Inflammatory macrophage treated with lipopolysaccharide for 1 hour (primary cell): ENCODE results near the gene DYNC1I1.

ENCODE experiments used
- DNase-seq, 2 donors: peaks; one replicate each; pipeline ENCODE4 v3.0.0-alpha.2; 2020 to 2022

The DYNC1I1 gene

GRCh38 chr7:95772298-95772770 lies at the start of gene DYNC1I1:
Gene DYNC1I1, plus strand, starts transcription at chr7:95772554. Its CDS starts 32,176 bp downstream, at chr7:95804730.
- peak; percentile 61 to 71 for DNase-seq

DNA sequence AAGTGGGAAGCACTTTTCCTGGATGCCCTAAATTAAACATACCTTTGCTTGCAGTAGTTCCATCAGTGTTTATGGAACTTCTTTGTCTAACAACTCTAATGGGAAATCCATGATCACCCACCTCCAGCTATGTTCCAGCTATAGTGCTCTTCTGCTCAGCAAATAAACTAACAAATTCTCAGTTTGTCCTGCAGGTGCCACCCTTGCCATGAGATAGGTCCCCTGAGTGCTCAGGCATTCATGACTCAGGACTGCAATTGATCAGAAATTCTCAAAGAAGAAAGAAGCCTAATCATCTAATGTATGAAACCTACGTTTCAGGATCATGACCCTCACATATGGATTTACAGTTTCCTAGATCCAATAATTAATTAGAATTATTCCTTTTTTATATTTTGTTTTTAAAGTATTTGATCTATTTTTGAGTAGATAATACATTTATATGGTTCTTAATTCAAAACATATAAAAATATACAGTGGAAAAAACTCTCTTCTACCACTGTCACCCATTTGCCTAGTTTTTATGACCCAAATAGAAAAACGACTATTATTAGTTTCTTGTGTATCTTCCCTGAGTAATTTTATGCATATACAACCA lies 48.7 kb upstream of the DYNC1I1 start:
- DNase-seq: peak; percentile 11 to 12

DNA sequence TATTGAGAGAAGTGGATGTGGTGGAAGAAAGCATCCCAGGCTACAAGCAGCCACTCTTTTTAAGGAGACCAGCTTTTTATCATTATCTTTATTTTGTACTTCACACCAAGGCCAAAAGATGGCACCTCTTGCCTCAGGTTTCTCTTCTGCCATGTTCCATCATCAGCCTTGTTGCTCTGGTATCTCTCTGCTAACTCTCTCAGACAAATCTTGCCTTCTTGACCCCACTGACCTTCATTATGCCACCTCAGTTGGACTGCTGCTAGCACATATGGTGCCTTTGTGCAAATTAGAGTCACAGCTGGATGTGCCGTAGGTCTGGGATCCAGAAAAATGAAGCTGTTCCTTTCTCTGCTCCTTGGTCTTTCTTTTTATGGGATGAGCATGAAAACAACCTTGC lies 47.1 kb upstream of the DYNC1I1 start:
- DNase-seq: no peak

- no peak for DNase-seq
These were observed 41.7 kb upstream of the DYNC1I1 start for GRCh38 chr7:95730493-95731280.

- DNase-seq: no peak
These were observed 35.7 kb upstream of the DYNC1I1 start for GRCh38 chr7:95736635-95737034.

GRCh38 chr7:95737828-95738505 lies 34.4 kb upstream of the DYNC1I1 start:
- no peak for DNase-seq

DNA sequence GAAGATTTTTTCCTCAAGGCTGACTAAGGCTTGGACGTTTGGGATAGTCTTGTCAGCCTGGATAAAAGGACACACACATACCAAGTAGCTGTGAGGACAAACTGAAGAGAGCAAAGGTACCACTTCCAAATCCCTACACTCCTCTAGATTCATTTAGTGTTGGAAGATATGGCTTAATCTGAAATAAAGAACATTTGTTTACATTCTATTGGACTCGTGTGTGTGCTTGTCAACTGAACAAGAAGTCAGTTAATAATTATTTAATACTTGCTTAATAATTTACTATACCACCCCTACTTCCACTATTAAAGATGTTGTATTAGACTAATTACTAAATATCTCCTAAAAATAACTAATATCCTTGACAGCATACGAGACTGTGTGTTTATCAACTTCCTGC lies 23.3 kb upstream of the DYNC1I1 start:
- no peak for DNase-seq

- DNase-seq: no peak
These were observed 22.8 kb upstream of the DYNC1I1 start for GRCh38 chr7:95749515-95749914.

GRCh38 chr7:95753440-95753839 lies 18.9 kb upstream of the DYNC1I1 start:
- no peak for DNase-seq

DNA sequence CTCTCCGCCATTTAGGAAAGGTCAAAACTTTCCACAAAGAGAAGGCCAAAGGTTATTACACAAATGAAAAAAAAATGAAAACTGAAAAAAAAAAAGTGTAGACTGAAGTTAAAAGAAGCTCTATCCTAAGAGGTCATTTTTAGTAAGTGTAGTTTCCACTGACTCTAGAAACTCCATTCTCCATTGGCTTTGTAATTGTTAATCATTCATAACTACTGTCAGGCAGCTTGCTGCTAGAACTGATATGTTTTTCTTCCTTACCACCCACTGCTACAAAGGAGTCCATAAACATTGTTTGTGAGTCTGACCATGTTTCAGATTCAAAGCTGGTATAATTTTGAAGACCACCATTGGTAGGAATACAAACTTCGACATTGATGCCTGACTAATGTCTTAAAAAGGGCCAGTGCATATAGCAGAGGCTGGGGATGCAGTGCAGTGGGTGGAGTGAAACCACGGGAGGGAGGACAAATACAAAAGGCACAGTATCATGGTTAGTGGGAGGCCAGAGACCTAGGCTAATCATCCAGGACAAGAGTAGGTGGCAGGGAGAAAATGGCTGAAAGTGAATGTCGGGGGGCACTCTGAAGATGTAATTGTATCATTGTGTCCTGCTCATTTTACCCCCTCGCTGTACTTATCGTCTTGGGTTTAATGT lies 16.9 kb upstream of the DYNC1I1 start:
- no peak for DNase-seq

DNA sequence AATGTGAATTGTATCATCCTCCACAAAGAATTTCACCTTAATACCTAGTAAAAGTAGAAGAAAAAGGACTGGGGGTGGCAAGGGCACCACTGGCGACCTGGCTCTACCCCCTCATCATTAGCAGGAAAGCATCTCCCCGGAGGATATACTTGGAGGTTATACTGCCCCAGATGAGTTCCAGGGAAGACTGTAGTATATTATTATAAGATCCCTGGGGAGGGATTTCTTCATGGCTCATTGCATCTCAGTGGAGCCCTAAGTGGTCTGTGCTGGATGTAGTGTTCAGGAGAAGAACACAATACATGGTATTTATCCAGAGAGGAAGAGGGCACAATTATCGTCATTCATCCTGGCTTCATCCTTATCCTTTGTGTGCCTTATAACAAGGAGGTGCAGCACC lies 14.2 kb upstream of the DYNC1I1 start:
- no peak for DNase-seq

DNA sequence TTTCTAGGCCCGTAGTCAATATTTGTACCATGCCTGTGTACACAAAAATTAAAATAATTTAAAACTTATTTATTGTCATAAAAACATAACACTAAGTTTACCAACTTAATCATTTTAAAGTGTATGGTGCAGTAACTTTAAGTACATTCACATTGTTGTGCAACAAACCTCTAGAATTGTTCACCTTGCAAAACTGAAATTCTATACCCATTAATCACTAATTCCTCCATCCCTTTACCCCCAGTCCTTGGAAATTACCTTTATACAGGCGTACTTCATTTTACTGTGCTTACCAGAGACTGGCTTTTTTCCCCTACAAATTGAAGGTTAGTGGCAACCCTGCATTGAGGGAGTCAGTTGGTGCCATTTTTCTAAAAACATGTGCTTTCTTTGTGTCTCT lies 6.3 kb upstream of the DYNC1I1 start:
- DNase-seq: no peak

DNA sequence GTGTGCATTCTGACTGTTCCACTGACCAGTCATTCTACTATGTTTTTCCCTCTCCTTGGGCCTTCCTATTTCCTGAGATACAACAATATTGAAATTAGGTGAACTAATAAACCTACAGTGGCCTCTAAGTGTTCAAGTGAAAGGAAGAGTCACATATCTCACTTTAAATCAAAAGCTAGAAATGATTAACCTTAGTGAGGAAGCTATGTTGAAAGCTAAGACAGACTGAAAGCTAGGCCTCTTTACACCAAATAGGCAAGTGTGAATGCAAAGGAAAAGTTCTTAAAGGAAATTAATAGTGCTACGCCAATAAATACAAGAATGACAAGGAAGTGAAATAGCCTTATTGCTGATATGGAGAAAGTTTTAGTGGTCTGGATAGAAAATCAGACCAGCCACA lies 5.7 kb upstream of the DYNC1I1 start:
- no peak for DNase-seq

DNA sequence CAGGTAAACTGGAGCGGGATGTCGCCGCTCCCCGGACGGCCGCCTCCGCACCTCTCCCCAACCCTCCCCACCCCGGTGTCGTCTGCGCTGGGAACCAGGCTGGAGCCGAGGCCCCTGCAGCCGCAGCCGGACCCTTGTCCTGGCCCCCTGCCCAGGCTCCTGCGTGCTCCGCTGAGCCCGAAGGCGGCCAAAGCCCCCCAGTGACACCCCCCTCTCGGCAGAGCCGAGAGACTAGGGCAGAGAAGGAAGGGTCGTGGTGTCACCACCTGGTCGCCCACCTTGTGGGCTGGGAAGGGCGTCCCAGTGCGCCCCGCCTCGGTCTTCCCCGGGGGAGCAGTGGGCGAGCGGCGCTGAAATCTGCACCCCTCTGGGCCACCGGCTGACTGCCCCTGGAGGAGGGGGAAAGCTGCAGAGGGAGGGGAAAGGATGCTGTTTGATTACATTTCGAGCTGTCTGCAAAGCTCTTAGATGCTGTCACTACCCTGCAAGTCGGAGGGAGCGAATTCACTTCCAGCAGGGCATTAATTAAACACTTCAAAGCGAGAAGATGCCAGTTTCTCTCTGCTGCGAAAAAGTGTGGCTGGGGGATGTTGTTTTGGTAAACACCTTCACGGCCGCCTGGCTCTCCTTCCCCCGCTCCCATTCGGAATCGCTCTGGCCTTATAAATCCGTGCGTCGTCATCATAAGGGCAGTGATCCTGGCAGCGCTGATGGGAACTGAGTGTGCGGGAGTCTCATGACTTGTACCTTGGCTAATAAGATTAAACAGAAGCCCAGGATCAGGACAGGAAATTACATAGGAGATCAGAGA lies 622 bp downstream of the DYNC1I1 start:
- DNase-seq: no peak

DNA sequence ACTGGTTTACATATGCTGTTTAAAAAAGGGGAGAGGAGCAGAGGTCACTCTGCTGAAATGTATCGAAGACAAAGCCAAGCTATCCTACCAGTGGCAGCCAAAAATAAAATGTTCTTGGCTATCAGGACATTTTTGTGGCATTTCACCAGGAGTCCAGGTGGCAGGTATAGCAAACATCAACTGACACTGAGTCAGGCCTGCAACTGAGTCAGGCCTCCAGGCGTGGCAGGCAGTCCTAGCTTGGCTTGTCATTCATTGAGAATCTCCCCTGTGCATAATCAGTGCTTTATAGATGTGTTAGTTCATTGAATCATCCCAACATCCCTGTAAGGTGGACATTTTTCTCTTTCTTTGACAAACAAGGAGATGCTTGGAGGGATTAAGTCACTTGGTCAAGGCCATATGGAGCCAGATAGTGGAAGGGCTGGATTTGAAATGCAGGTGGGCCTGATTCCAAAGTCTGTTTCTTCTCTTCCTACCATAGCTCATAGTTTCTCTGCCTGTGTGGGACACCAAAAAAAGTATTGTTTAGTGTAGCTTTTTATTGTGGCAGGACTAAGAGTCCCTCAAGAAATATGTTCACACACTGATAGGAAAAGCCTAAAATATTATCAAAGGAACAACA lies 4.3 kb downstream of the DYNC1I1 start:
- DNase-seq: no peak

DNA sequence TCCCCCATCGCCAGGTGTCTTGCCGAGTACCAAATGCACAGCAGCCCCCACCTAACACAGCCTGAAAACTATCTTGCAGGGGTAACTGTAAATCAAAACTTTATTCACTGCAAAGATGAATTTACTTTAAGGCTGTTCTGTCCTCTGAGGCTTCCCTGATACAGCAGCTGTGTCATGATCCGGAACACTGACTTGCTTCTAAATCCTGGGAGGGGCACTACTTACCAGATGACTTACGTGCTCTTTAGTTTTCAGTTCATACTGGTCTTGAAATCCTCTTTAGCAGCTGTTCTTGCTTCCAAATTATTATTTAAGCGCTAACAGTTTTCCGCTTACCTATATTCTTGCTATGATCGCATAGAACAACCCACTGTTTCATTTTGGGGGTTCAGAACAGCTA lies 4.9 kb downstream of the DYNC1I1 start:
- DNase-seq: no peak

- DNase-seq: no peak
These were observed 8.3 kb downstream of the DYNC1I1 start for GRCh38 chr7:95780665-95781064.

- DNase-seq: no peak
These were observed 9.7 kb downstream of the DYNC1I1 start for GRCh38 chr7:95781961-95782586.

DNA sequence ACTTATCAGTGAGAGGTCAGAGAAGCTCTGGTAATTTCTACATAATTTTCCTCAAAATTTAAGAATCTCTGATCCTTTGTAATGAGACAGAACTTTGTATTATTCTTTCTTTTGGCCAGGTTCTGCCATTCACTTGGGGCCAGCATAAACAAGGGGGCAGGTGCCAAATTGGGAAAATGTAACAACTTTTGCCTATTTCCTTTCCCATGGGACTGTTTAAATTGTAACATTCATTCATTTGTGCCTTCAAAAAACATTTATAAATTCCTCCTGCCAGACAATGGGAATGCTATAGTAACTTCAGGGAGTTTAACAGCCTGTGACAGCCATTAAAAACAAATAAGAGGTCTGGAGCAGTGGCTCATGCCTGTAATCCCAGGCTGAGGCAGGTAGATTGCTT lies 12.4 kb downstream of the DYNC1I1 start:
- no peak for DNase-seq

GRCh38 chr7:95788258-95788657 lies 15.9 kb downstream of the DYNC1I1 start:
- DNase-seq: no peak

DNA sequence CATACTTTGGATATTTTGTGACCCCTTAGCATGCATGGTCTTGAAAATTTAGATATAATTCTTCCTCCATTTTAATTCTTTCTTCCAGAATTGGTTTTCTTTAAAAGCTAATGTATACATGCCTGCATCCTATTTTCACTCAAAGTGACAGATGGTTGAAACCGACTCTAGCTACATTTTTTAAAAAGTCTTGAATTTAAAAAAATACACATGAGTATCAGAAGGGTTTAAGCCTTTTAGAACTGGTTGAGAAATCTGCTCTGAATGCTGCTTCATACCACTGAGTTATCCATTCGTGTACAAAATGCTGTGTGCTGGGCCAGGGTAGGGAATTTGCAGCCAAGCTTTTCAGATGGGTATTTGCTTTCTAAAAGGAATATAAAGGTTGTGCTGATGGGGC lies 16.5 kb downstream of the DYNC1I1 start:
- DNase-seq: no peak

DNA sequence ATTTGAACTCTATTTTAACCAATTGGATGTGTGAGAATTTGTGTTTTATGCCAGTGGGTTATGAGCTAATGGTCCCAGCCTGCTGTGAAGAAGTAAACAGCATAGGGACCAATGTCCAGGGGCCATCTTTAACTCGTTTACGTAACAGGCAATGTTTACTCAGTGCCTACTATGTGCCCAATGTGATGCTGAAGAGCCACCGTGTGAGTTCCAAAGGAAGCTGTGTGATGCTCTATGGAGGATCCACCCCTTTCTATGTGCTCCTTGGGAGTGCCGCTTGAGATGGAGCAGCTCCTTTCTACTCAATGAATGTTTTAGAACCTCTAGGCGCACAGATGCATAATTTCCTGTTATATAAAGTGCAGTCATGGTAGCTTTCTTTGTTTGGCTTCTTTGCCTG lies 21.3 kb downstream of the DYNC1I1 start:
- no peak for DNase-seq
